ENCODE data around the gene MFAP2.
A peak's percentile ranks its signal among the peaks of the same experiment; 100 is the strongest.

MFAP2 gene

DNA sequence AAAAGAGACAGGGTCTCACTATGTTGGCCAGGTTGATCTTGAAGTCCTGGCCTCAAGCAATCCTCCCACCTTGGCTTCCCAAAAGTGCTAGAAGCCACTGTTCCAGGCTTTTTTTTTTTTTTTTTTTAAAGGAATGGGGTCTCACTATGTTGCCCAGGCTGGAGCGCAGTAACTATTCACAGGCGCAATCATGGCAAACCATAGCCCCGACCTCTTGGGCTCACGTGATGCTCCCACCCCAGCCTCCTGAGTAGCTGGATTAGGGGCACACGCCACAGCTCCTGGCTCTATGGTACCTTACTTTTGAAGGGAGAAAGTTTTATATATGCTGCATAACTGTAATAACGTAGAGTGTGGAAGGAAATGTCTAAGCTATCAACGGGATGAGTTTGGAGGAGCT, 37.0 kb upstream of the MFAP2 start:
- no peak overlapping the region for H3K4me3 ChIP-seq (ENCODE audit: low read depth, low read length)
- no peak overlapping the region for H3K27ac ChIP-seq (ENCODE audit: low read depth, low read length)
- H3K27me3 ChIP-seq (ENCODE audit: control insufficient read depth, insufficient read depth, low read length), result no peaks in the 10 kb centered on the region
- no peak overlapping the region for H3K9ac ChIP-seq (ENCODE audit: low read depth, low read length)
- H3K4me1 ChIP-seq (ENCODE audit: control insufficient read depth, insufficient read depth, low read length), result peaks cover 37% of the 10 kb centered on the region
- peaks cover 46% of the 10 kb centered on the region for H3K36me3 ChIP-seq (ENCODE audit: control insufficient read depth, insufficient read depth, low read length)
- H3K9me3 ChIP-seq (ENCODE audit: control insufficient read depth, insufficient read depth, low read length), result no peaks in the 10 kb centered on the region

DNA sequence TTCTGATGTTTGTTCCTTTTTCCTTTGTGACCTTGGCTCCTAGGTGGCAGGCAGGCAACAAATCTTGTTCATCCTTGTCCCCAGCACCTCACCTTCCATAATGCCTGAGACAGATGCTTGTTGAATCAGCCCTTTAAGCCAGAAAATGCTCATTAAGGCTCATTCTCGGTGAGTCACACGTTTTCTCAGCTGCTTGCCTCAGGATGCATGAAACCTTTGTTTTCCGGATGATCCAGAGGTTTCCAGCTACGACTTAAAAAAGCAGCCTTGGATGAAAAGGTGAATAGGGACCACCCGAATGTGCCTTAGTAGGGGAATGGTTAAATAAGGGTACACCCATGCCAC, 35.9 kb upstream of the MFAP2 start:
- Histone ChIP-seq H3K4me3 (ENCODE audit: low read depth, low read length) (no peak overlapping the region), H3K27ac (ENCODE audit: low read depth, low read length) (peak overlapping the region; percentile 79), H3K4me1 (ENCODE audit: control insufficient read depth, insufficient read depth, low read length) (peaks cover 43% of the 10 kb centered on the region), H3K27me3 (ENCODE audit: control insufficient read depth, insufficient read depth, low read length) (no peaks in the 10 kb centered on the region), H3K9ac (ENCODE audit: low read depth, low read length) (no peak overlapping the region), H3K36me3 (ENCODE audit: control insufficient read depth, insufficient read depth, low read length) (peaks cover 35% of the 10 kb centered on the region), H3K9me3 (ENCODE audit: control insufficient read depth, insufficient read depth, low read length) (no peaks in the 10 kb centered on the region)

DNA sequence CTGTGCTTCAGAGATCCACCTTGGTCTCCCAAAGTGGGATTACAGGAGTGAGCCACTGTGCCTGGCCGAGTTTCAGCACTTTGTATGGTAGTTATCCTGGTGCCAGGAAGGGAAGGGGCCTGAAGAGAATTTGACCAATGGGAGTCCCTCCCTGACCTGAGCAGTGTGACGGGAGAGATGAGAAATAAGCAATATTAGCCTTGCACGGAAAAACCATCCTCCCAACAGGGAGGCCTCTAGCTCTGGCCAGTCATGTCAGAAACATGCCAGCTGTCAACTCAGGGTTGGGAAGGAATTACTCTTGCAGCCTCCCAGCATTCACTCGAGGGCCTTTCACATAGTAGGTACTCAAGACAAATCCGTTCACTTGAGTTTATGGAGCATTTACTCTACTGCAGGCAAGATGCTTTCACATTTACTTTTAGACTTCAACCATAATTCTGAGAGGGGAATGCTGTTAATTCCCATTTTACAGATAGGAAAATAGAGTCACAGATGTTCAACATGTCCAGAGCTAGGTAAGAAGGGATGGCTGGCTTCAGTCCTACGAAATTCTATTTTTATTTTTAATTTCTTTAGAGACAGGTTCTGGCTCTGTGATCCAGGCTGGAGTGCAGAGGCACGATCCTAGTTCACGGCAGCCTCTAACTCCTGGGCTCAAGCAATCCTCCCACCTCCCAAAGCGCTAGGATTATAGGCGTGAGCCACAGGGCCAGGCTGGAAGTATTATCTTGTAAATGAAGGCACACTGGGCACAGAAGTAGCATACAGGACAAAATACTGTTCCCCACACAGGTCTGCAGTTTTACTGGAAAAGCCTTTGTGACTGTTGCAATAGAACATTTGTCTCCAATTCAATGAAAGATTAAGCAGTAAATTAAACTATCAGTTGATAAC, 34.5 kb upstream of the MFAP2 start:
- peaks cover 52% of the 10 kb centered on the region for H3K4me1 ChIP-seq (ENCODE audit: control insufficient read depth, insufficient read depth, low read length)
- H3K9me3 ChIP-seq (ENCODE audit: control insufficient read depth, insufficient read depth, low read length), result no peaks in the 10 kb centered on the region
- peak overlapping the region; percentile 82 for H3K27ac ChIP-seq (ENCODE audit: low read depth, low read length)
- H3K4me3 ChIP-seq (ENCODE audit: low read depth, low read length), result peak overlapping the region; percentile 44; the same call in 1 of the 2 replicates
- H3K9ac ChIP-seq (ENCODE audit: low read depth, low read length), result no peak overlapping the region
- H3K27me3 ChIP-seq (ENCODE audit: control insufficient read depth, insufficient read depth, low read length), result no peaks in the 10 kb centered on the region
- peaks cover 21% of the 10 kb centered on the region for H3K36me3 ChIP-seq (ENCODE audit: control insufficient read depth, insufficient read depth, low read length)

DNA sequence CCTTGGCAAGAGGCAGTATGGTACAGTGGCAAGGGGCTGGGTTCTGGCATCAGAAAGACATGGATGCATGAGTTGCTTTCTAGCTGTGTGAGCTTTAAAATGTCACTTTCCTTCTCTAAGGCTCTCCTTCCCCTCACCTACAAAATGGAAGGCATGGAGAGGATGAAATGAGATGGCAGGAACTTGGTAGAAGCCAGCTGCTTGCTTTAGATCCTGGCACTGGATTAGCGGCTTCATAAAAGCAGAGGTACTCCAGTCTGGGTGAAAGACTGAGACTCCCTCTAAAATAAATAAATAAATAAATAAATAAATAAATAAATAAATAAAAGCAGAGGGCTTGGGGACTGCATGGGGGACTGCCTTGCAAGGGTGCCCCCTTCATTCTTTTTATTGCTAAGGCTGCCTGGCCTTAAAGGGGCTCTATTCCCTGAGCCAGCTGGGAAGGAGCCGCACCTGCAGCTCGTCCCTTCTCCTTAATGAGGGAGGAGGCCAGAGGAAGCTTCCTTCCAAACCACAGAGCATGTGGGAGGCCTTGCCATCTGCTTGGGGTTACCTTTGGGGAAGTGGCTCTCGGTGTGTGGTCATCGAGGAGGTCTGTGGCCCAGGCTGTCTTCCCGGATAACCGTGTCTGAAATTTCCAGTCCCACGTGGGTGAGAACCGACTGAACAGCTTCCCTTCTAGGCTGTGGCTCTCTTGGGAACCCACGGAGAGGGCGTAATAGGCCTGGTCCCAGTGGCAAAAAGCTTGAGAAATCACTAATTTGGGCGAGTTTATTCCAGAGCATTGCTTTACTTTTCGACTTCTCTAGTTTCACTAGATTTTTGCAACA, 33.3 kb upstream of the MFAP2 start:
- H3K4me3 ChIP-seq (ENCODE audit: low read depth, low read length), result 0 out of 2 replicates have a peak overlapping the region, but pooled peaks have one; percentile 14
- no peak overlapping the region; the same call in 1 of the 2 replicates for H3K9ac ChIP-seq (ENCODE audit: low read depth, low read length)

DNA sequence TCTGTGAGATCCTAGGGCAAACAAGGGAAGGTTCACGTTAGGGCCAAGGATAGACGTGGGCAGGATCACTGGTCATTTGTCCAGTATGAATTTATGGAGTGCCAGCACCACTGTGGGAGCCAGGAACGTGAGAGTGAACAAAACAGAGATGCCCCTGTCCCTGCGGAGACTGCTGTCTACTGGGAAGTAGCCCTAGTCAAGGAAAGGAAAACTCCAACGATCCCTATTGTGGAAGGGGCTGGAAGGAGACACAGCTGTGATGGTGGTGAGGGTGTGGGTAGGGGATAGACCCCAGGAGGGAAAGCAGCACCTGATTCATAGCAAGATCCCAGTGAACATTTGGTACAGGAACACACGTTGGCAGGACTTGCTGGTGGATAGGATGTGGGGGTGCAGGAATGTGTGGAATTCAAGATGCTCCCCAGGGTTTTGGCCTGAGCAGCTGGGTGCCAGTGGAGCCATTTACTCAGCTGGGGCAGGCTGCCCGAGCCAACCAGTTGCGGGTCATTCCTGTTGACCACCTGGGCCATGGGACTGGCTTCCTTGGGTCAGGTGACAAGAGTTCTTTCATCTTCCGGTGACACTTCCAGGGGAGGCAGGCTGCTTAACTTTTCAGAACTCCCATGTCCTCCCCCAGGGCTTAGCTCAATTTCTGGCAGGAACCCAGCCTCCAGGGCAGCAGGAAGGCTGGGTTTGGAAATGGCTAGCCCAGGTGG, 32.5 kb upstream of the MFAP2 start:
- Histone ChIP-seq H3K9ac (ENCODE audit: low read depth, low read length) (no peak overlapping the region; the same call in 1 of the 2 replicates), H3K27me3 (ENCODE audit: control insufficient read depth, insufficient read depth, low read length) (no peaks in the 10 kb centered on the region), H3K36me3 (ENCODE audit: control insufficient read depth, insufficient read depth, low read length) (peaks cover 1% of the 10 kb centered on the region), H3K4me1 (ENCODE audit: control insufficient read depth, insufficient read depth, low read length) (peaks cover 56% of the 10 kb centered on the region), H3K4me3 (ENCODE audit: low read depth, low read length) (peak overlapping the region; percentile 26; the same call in 1 of the 2 replicates), H3K9me3 (ENCODE audit: control insufficient read depth, insufficient read depth, low read length) (no peaks in the 10 kb centered on the region), H3K27ac (ENCODE audit: low read depth, low read length) (peak overlapping the region; percentile 51)

More for the DNA sequence above, 33.3 kb upstream of the MFAP2 start:
- Histone ChIP-seq H3K4me1 (ENCODE audit: control insufficient read depth, insufficient read depth, low read length) (peaks cover 56% of the 10 kb centered on the region), H3K27me3 (ENCODE audit: control insufficient read depth, insufficient read depth, low read length) (no peaks in the 10 kb centered on the region), H3K9me3 (ENCODE audit: control insufficient read depth, insufficient read depth, low read length) (no peaks in the 10 kb centered on the region), H3K36me3 (ENCODE audit: control insufficient read depth, insufficient read depth, low read length) (peaks cover 9% of the 10 kb centered on the region), H3K27ac (ENCODE audit: low read depth, low read length) (peak overlapping the region; percentile 51)

DNA sequence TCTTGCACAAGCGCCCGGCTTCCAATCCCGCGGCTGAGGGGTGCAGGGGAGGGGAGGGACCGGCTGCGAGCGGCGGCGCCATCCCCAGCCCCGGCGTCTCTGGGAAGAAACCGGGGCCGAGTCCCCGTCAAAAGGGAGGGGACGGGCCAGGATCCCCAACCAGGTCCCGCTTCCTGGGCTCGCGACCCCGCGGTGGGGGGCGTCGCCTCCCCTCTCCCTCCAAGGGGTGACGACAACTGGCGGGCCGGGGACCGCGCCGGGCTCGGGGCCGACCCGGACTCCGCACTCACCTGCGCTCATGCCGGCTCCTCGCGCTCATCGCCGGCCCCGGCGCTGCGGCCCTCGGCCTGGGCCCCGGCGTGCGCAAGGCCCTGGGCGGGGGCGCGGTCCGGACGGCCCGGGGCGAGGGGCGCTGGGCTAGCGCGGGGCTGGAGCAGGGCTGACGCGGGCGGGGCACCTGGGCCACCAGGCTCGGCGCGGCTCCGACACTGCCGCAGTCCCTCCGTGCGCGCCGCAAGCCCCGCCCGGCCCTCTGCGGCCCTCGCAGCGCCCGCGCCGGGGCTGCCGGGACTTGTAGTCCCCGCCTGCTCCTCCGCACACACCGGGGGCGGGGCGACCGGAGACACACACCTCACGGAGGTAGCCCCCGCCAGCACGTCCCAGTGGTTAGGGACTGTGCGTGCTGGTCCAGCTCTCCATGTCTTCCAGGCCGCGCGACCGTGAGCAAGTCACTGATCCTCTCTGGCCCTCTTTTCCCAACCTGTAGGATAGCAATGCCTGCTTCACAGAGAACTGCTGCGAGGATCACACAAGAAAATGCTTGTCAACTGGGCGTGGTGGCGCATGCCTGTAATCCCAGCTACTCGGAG, 31.3 kb upstream of the MFAP2 start, which contains the start of gene ATP13A2:
Gene ATP13A2 (minus strand): TSS at position 490 of the 869 bp plus-strand sequence. CDS start 190 bp downstream, at position 300.
- peak within 1 kb of the TSS; percentile 42 for H3K27ac ChIP-seq (ENCODE audit: low read depth, low read length)
- H3K4me1 ChIP-seq (ENCODE audit: control insufficient read depth, insufficient read depth, low read length), result peaks cover 60% of the 10 kb centered on the region
- no peaks in the 10 kb centered on the region for H3K27me3 ChIP-seq (ENCODE audit: control insufficient read depth, insufficient read depth, low read length)

DNA sequence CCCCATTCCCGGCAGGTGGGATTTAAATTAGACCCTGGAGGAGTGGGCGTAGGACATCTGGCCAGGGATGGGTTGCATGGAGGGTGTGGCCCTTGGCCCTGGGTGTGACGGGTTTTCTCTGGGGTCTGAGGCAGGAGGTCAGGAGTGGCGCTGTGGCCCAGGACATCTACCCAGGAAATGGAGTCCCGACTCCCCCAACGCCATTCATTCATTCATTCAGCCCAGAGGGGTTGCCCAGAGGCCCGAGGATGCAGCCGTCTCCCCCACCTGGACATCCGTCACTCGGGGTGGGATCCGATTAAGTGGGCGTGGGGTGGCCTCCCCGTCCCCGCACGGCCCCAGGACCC, 30.6 kb upstream of the MFAP2 start:
- Histone ChIP-seq H3K27me3 (ENCODE audit: control insufficient read depth, insufficient read depth, low read length) (no peaks in the 10 kb centered on the region), H3K9me3 (ENCODE audit: control insufficient read depth, insufficient read depth, low read length) (no peaks in the 10 kb centered on the region), H3K4me3 (ENCODE audit: low read depth, low read length) (peak overlapping the region; percentile 88), H3K36me3 (ENCODE audit: control insufficient read depth, insufficient read depth, low read length) (no peaks in the 10 kb centered on the region), H3K27ac (ENCODE audit: low read depth, low read length) (no peak overlapping the region), H3K9ac (ENCODE audit: low read depth, low read length) (no peak overlapping the region), H3K4me1 (ENCODE audit: control insufficient read depth, insufficient read depth, low read length) (peaks cover 55% of the 10 kb centered on the region)

More for the DNA sequence above, 31.3 kb upstream of the MFAP2 start, which contains the start of gene ATP13A2:
- Histone ChIP-seq H3K9ac (ENCODE audit: low read depth, low read length) (peak within 1 kb of the TSS; percentile 43; the same call in 1 of the 2 replicates), H3K4me3 (ENCODE audit: low read depth, low read length) (peak within 1 kb of the TSS; percentile 88), H3K9me3 (ENCODE audit: control insufficient read depth, insufficient read depth, low read length) (no peaks in the 10 kb centered on the region), H3K36me3 (ENCODE audit: control insufficient read depth, insufficient read depth, low read length) (no peaks in the 10 kb centered on the region)

DNA sequence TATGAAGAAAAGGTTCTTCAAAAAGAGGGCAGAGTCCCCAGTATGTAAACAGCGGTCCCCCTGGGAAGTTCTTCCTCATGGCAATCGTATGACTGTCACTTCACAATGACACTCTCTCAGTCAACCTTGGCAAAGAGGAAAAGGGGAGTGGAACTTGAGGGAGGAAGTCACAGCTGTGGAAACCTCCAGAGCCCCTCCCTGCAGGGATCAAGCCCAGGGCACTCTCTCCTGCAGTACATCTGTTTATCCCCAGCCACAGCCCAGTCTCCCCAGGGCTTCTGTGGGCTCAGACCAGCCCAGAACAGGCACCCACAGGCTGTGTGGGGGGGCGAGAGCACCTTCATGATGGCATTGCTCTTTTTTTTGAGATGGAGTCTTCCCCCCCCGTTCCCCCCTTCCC, 29.3 kb upstream of the MFAP2 start:
- H3K27me3 ChIP-seq (ENCODE audit: control insufficient read depth, insufficient read depth, low read length), result no peaks in the 10 kb centered on the region
- H3K4me1 ChIP-seq (ENCODE audit: control insufficient read depth, insufficient read depth, low read length), result peaks cover 43% of the 10 kb centered on the region
- H3K9ac ChIP-seq (ENCODE audit: low read depth, low read length), result no peak overlapping the region
- no peak overlapping the region for H3K27ac ChIP-seq (ENCODE audit: low read depth, low read length)
- H3K36me3 ChIP-seq (ENCODE audit: control insufficient read depth, insufficient read depth, low read length), result peaks cover 8% of the 10 kb centered on the region; the same call in 1 of the 2 replicates
- no peak overlapping the region for H3K4me3 ChIP-seq (ENCODE audit: low read depth, low read length)
- no peaks in the 10 kb centered on the region for H3K9me3 ChIP-seq (ENCODE audit: control insufficient read depth, insufficient read depth, low read length)

DNA sequence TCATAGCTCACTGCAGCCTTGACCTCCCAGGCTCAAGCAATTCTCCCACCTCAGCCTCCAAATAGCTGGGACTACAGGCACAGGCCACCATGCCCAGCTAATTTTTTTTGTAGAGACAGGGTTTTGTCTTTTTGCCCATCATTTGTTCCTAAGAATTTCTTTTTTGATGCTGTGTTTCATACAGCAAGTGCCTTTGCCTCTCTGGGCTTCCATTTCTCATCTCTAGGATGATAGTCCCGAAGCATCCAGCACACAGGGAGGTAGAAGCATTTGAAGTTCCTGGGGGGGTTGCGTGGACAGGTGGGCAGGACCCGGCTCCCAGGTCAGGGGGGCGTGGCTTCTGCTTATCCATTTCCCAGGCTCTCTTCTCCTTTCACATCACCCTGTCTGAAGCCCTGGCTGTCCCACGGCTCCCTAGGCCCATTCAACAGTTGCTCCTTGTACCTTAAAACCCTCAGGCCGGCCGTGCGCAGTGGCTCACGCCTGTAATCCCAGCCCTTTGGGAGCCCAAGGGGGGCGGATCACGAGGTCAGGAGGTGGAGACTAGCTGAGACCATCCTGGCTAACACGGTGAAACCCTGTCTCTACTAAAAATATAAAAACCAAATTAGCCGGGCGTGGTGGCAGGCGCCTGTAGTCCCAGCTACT, 27.9 kb upstream of the MFAP2 start:
- no peak overlapping the region for H3K4me3 ChIP-seq (ENCODE audit: low read depth, low read length)
- H3K27me3 ChIP-seq (ENCODE audit: control insufficient read depth, insufficient read depth, low read length), result no peaks in the 10 kb centered on the region
- peaks cover 32% of the 10 kb centered on the region for H3K4me1 ChIP-seq (ENCODE audit: control insufficient read depth, insufficient read depth, low read length)
- H3K9ac ChIP-seq (ENCODE audit: low read depth, low read length), result no peak overlapping the region
- H3K27ac ChIP-seq (ENCODE audit: low read depth, low read length), result no peak overlapping the region
- peaks cover 18% of the 10 kb centered on the region for H3K36me3 ChIP-seq (ENCODE audit: control insufficient read depth, insufficient read depth, low read length)
- H3K9me3 ChIP-seq (ENCODE audit: control insufficient read depth, insufficient read depth, low read length), result no peaks in the 10 kb centered on the region
